Activated naive CD4-positive, alpha-beta T cell treated with anti-CD3 and anti-CD28 coated beads, Interleukin-2, amount 10 ng/mL, durations not matched to agents 7 days and 5 days (primary cell): Measurements from ENCODE around the gene KRTAP20-3.

ENCODE experiments used
- CTCF ChIA-PET: fragments of 350-600 bp; sonication (Branson Sonifier 250); formaldehyde crosslinking; loops from one replicate; lab custom pipeline; 2021; ENCODE audit warnings: antibody characterized with exemption; lab: Charles Lee
- DNase-seq: peaks from one replicate; pipeline ENCODE4 v3.0.0-alpha.2; 2020
- H3K27ac Mint-ChIP-seq: one replicate; pipeline ENCODE4 v1.8.0; 2021; ENCODE audit warnings: mild to moderate bottlenecking, moderate library complexity, mixed read lengths
- H3K27me3 Mint-ChIP-seq: one replicate; pipeline ENCODE4 v1.8.0; 2021; ENCODE audit warnings: mild to moderate bottlenecking, mixed read lengths
- H3K36me3 Mint-ChIP-seq: one replicate; pipeline ENCODE4 v1.8.0; 2021; ENCODE audit warnings: mixed read lengths
- H3K4me1 Mint-ChIP-seq: one replicate; pipeline ENCODE4 v1.8.0; 2021; ENCODE audit warnings: mixed read lengths
- H3K4me3 Mint-ChIP-seq: one replicate; pipeline ENCODE4 v1.8.0; 2021; ENCODE audit warnings: mild to moderate bottlenecking, moderate library complexity, mixed read lengths
- H3K9me3 Mint-ChIP-seq: one replicate; pipeline ENCODE4 v1.8.0; 2021; ENCODE audit warnings: mixed read lengths

The KRTAP20-3 gene

GRCh38 chr21:30638686-30639085, 4.0 kb upstream of the KRTAP20-3 start:
- no peaks in the 10 kb centered on the region for H3K27me3 Mint-ChIP-seq
- no peak overlapping the region for H3K4me3 Mint-ChIP-seq
- CTCF ChIA-PET, result no interaction called here
- no peaks in the 10 kb centered on the region for H3K36me3 Mint-ChIP-seq
- no peak for DNase-seq
- H3K4me1 Mint-ChIP-seq, result no peaks in the 10 kb centered on the region
- no peak overlapping the region for H3K27ac Mint-ChIP-seq
- peaks cover 3% of the 10 kb centered on the region for H3K9me3 Mint-ChIP-seq

- Mint-ChIP-seq H3K4me1 (no peaks in the 10 kb centered on the region), H3K27me3 (no peaks in the 10 kb centered on the region), H3K27ac (no peak overlapping the region), H3K9me3 (no peaks in the 10 kb centered on the region), H3K4me3 (no peak overlapping the region), H3K36me3 (no peaks in the 10 kb centered on the region)
- no peak for DNase-seq
- CTCF ChIA-PET, result no interaction called here
Observed at GRCh38 chr21:30646904-30647414, 4.3 kb downstream of the KRTAP20-3 start.

- Mint-ChIP-seq H3K27me3 (no peaks in the 10 kb centered on the region), H3K4me1 (no peaks in the 10 kb centered on the region), H3K27ac (no peak overlapping the region), H3K36me3 (no peaks in the 10 kb centered on the region), H3K9me3 (peaks cover 2% of the 10 kb centered on the region), H3K4me3 (no peak overlapping the region)
- CTCF ChIA-PET, result no interaction called here
- DNase-seq, result no peak
Observed at GRCh38 chr21:30652891-30653290, 10.2 kb downstream of the KRTAP20-3 start.

GRCh38 chr21:30668776-30669175, 26.1 kb downstream of the KRTAP20-3 start:
- Mint-ChIP-seq H3K27me3 (no peaks in the 10 kb centered on the region), H3K4me1 (no peaks in the 10 kb centered on the region)

GRCh38 chr21:30672985-30673650, 30.5 kb downstream of the KRTAP20-3 start:
- Mint-ChIP-seq H3K9me3 (no peaks in the 10 kb centered on the region), H3K27me3 (no peaks in the 10 kb centered on the region), H3K36me3 (no peaks in the 10 kb centered on the region), H3K4me1 (no peaks in the 10 kb centered on the region), H3K27ac (no peak overlapping the region), H3K4me3 (no peak overlapping the region)
- DNase-seq, result no peak
- CTCF ChIA-PET, result no interaction called here

More at GRCh38 chr21:30668776-30669175, 26.1 kb downstream of the KRTAP20-3 start:
- Mint-ChIP-seq H3K4me3 (no peak overlapping the region), H3K36me3 (no peaks in the 10 kb centered on the region), H3K27ac (no peak overlapping the region), H3K9me3 (no peaks in the 10 kb centered on the region)
- no peak for DNase-seq
- CTCF ChIA-PET, result no interaction called here

GRCh38 chr21:30674312-30674711, 31.6 kb downstream of the KRTAP20-3 start:
- Mint-ChIP-seq H3K27ac (no peak overlapping the region), H3K9me3 (no peaks in the 10 kb centered on the region), H3K4me3 (no peak overlapping the region), H3K36me3 (no peaks in the 10 kb centered on the region), H3K4me1 (no peaks in the 10 kb centered on the region), H3K27me3 (no peaks in the 10 kb centered on the region)
- CTCF ChIA-PET, result no interaction called here
- no peak for DNase-seq

GRCh38 chr21:30676737-30677136, 34.1 kb downstream of the KRTAP20-3 start:
- CTCF ChIA-PET, result no interaction called here
- Mint-ChIP-seq H3K27me3 (no peaks in the 10 kb centered on the region), H3K9me3 (no peaks in the 10 kb centered on the region), H3K4me1 (no peaks in the 10 kb centered on the region), H3K36me3 (no peaks in the 10 kb centered on the region), H3K4me3 (no peak overlapping the region), H3K27ac (no peak overlapping the region)
- DNase-seq, result no peak

GRCh38 chr21:30680586-30680985, 37.9 kb downstream of the KRTAP20-3 start:
- Mint-ChIP-seq H3K4me3 (no peak overlapping the region), H3K9me3 (no peaks in the 10 kb centered on the region), H3K27ac (no peak overlapping the region), H3K27me3 (no peaks in the 10 kb centered on the region), H3K4me1 (no peaks in the 10 kb centered on the region), H3K36me3 (no peaks in the 10 kb centered on the region)
- no peak for DNase-seq
- CTCF ChIA-PET, result no interaction called here

GRCh38 chr21:30684506-30684905, 41.8 kb downstream of the KRTAP20-3 start:
- no peaks in the 10 kb centered on the region for H3K27me3 Mint-ChIP-seq
- H3K27ac Mint-ChIP-seq, result no peak overlapping the region
- no peaks in the 10 kb centered on the region for H3K4me1 Mint-ChIP-seq
- H3K4me3 Mint-ChIP-seq, result no peak overlapping the region
- DNase-seq, result no peak
- CTCF ChIA-PET, result no interaction called here
- H3K36me3 Mint-ChIP-seq, result no peaks in the 10 kb centered on the region
- H3K9me3 Mint-ChIP-seq, result no peaks in the 10 kb centered on the region

- Mint-ChIP-seq H3K9me3 (no peaks in the 10 kb centered on the region), H3K4me1 (no peaks in the 10 kb centered on the region), H3K36me3 (no peaks in the 10 kb centered on the region), H3K27me3 (no peaks in the 10 kb centered on the region), H3K27ac (no peak overlapping the region), H3K4me3 (no peak overlapping the region)
- CTCF ChIA-PET, result no interaction called here
- DNase-seq, result no peak
Observed at GRCh38 chr21:30689822-30690221, 47.2 kb downstream of the KRTAP20-3 start.
